ENCODE measurements around the gene SCN4B. TPM values are rescaled to one million over a fixed set of nuclear protein-coding genes. Genes with fewer than 3 reads are reported as not detected.

Gene SCN4B
- total RNA-seq, 1 experiment from 2014 or later: 1.6 TPM

GRCh38 chr11:118199135-118199534 is 46.5 kb upstream of the SCN4B start:
- no peaks in the 10 kb centered on the region for H3K23me2 ChIP-seq (ENCODE audit: insufficient read length, low read depth, low read length, poor library complexity, severe bottlenecking)
- Mint-ChIP-seq H3K4me1 (peaks cover 35 to 36% of the 10 kb centered on the region in 2 experiments), H3K4me3 (no peak overlapping the region), H3K27ac (no peak overlapping the region), H3K9me3 (no peaks in the 10 kb centered on the region; a peak in 1 of 5 replicates), H3K36me3 (ENCODE audit: insufficient read depth in 1 of 3, low read depth in 3 of 3) (no peaks in the 10 kb centered on the region), H3K27me3 (ENCODE audit: low read depth) (peaks cover 7% of the 10 kb centered on the region)
- WGBS (ENCODE audit: extremely low coverage, insufficient read length, low lambda C conversion rate): no CpG with 5 or more reads among the region's 6 CpGs
- TF ChIP-seq CTCF (conservative IDR thresholded peaks at IDR 0.05): no peak
- H3K79me2 ChIP-seq (ENCODE audit: insufficient read depth, low read length): no peaks in the 10 kb centered on the region
- H3K56ac ChIP-seq (ENCODE audit: insufficient read length, low read depth, low read length): no peak overlapping the region
- H4K5ac ChIP-seq (ENCODE audit: insufficient read length, low read depth, low read length): no peak overlapping the region
- H3K79me1 ChIP-seq (ENCODE audit: insufficient read depth, low read depth, low read length, poor library complexity, severe bottlenecking): no peaks in the 10 kb centered on the region
- H4K91ac ChIP-seq (ENCODE audit: insufficient read length, low read depth, low read length): no peak overlapping the region
- H4K8ac ChIP-seq (replicated peaks; ENCODE audit: insufficient read length, low read depth, low read length): no peak overlapping the region
- H2BK5ac ChIP-seq (ENCODE audit: insufficient read length, low read length): no peak overlapping the region
- H4K20me1 ChIP-seq (ENCODE audit: control insufficient read depth, insufficient read depth, insufficient read length): no peaks in the 10 kb centered on the region
- H3K18ac ChIP-seq (ENCODE audit: insufficient read length, low read depth, low read length): no peak overlapping the region
- no peak overlapping the region for H3K4ac ChIP-seq (ENCODE audit: low read depth, low read length)
- H3K27me3 ChIP-seq (ENCODE audit: insufficient read depth, low read length): no peaks in the 10 kb centered on the region
- no peak overlapping the region for H2BK15ac ChIP-seq (ENCODE audit: low read depth, low read length)
- H2BK20ac ChIP-seq (ENCODE audit: low read depth, low read length, poor library complexity, severe bottlenecking): no peak overlapping the region
- no peak overlapping the region for H3K9ac ChIP-seq (ENCODE audit: extremely low read depth, insufficient read length, low read length)
- no peak overlapping the region for H2BK120ac ChIP-seq (ENCODE audit: low read depth, low read length, poor library complexity, severe bottlenecking)
- H3K4me1 ChIP-seq (ENCODE audit: insufficient read depth, low read length): no peaks in the 10 kb centered on the region
- no peak overlapping the region for H3K4me2 ChIP-seq (ENCODE audit: insufficient read depth, insufficient read length, low read length)
- no peaks in the 10 kb centered on the region for H3K9me3 ChIP-seq (ENCODE audit: control insufficient read depth, low read depth, low read length)
- H2BK12ac ChIP-seq (ENCODE audit: insufficient read length, low read depth, low read length): no peak overlapping the region
- H2AK5ac ChIP-seq (ENCODE audit: insufficient read length, low read length): no peak overlapping the region
- no peak overlapping the region for H3K23ac ChIP-seq (ENCODE audit: insufficient read length, low read depth, low read length)
- no peak overlapping the region for H3K27ac ChIP-seq (ENCODE audit: insufficient read length, low read depth, low read length)
- H2AFZ ChIP-seq (ENCODE audit: low read length): no peak overlapping the region
- H3T11ph ChIP-seq (ENCODE audit: low read length): no peak overlapping the region
- DNase-seq: no peak
- H3K14ac ChIP-seq (ENCODE audit: insufficient read depth, low read length): no peak overlapping the region
